Neural crest cell (in vitro differentiated cells): Measurements from ENCODE around the gene MTF1. TPM values are rescaled to one million over a fixed set of nuclear protein-coding genes. Genes with fewer than 3 reads are reported as not detected.

Experiments
- DNase-seq: peaks from one replicate; pipeline ENCODE4 v3.0.0; 2021; ENCODE audit warnings: low read depth, mixed read lengths, low spot score
- H3K27ac Mint-ChIP-seq: one replicate; pipeline ENCODE4 v1.8.0; 2021; ENCODE audit warnings: mild to moderate bottlenecking, mixed read lengths; ENCODE audit not compliant: unreplicated experiment
- H3K27me3 Mint-ChIP-seq: 2 replicates; pipeline ENCODE4 v1.8.0; 2021; ENCODE audit warnings: low read depth, mild to moderate bottlenecking, mixed read lengths
- H3K36me3 Mint-ChIP-seq: 2 replicates; pipeline ENCODE4 v1.8.0; 2021; ENCODE audit warnings: low read depth, mild to moderate bottlenecking, mixed read lengths
- H3K4me1 Mint-ChIP-seq: 2 replicates; pipeline ENCODE4 v1.8.0; 2021; ENCODE audit warnings: mixed read lengths
- H3K4me3 Mint-ChIP-seq: one replicate; pipeline ENCODE4 v1.8.0; 2021; ENCODE audit warnings: mild to moderate bottlenecking, mixed read lengths
- H3K9me3 Mint-ChIP-seq: 2 replicates; pipeline ENCODE4 v1.8.0; 2021; ENCODE audit warnings: mixed read lengths
- total RNA-seq: library from RNA; stranded (reverse); gene quantifications from 2 replicates; pipeline ENCODE4 v1.2.1, GENCODE V29; 2021
- TF ChIP-seq, protein P1 (sequence below): fragments of 200-600 bp; sonication (generic); conservative IDR thresholded peaks from 2 replicates; pipeline ENCODE4 v1.5.0; 2021; ENCODE audit warnings: antibody characterized with exemption, mild to moderate bottlenecking

The MTF1 gene
- total RNA-seq, 1 donor from 2014 or later: 19.9 TPM

GRCh38 chr1:37865348-37866120 is 6.1 kb upstream of the MTF1 start:
- Mint-ChIP-seq H3K36me3 (peaks cover 15% of the 10 kb centered on the region), H3K9me3 (no peaks in the 10 kb centered on the region), H3K27me3 (no peaks in the 10 kb centered on the region)

DNA sequence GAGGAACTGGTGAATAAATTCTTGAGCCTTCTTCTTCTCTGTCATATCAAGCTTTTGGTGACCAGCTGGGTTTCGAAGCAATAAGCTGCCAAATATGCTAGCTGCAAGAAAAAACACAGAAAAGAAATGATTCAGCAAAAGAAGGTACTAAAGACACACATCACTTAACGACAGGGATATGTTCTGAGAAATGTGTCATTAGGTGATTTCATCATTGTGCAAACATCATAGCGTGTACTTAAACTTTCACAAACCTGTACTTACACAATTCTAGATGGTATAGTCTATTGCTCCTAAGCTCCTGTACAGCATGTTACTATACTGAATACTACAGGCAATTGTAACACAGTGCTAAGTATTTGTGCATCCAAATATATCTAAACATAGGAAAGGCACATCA is 2.9 kb upstream of the MTF1 start:
- peaks cover 17% of the 10 kb centered on the region for H3K4me1 Mint-ChIP-seq
- H3K27ac Mint-ChIP-seq: no peak overlapping the region
- TF ChIP-seq, protein P1, sequence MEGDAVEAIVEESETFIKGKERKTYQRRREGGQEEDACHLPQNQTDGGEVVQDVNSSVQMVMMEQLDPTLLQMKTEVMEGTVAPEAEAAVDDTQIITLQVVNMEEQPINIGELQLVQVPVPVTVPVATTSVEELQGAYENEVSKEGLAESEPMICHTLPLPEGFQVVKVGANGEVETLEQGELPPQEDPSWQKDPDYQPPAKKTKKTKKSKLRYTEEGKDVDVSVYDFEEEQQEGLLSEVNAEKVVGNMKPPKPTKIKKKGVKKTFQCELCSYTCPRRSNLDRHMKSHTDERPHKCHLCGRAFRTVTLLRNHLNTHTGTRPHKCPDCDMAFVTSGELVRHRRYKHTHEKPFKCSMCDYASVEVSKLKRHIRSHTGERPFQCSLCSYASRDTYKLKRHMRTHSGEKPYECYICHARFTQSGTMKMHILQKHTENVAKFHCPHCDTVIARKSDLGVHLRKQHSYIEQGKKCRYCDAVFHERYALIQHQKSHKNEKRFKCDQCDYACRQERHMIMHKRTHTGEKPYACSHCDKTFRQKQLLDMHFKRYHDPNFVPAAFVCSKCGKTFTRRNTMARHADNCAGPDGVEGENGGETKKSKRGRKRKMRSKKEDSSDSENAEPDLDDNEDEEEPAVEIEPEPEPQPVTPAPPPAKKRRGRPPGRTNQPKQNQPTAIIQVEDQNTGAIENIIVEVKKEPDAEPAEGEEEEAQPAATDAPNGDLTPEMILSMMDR: no peak
- H3K27me3 Mint-ChIP-seq: no peaks in the 10 kb centered on the region
- no peak for DNase-seq
- H3K4me3 Mint-ChIP-seq: peak overlapping the region; percentile 56
- peaks cover 7% of the 10 kb centered on the region for H3K36me3 Mint-ChIP-seq
- no peaks in the 10 kb centered on the region for H3K9me3 Mint-ChIP-seq

More at GRCh38 chr1:37865348-37866120, 6.1 kb upstream of the MTF1 start:
- TF ChIP-seq, protein P1: no peak
- no peak for DNase-seq
- Mint-ChIP-seq H3K4me1 (peaks cover 1% of the 10 kb centered on the region), H3K4me3 (no peak overlapping the region), H3K27ac (no peak overlapping the region)

- Mint-ChIP-seq H3K4me1 (peaks cover 17% of the 10 kb centered on the region), H3K27ac (no peak overlapping the region), H3K27me3 (no peaks in the 10 kb centered on the region), H3K36me3 (peaks cover 4% of the 10 kb centered on the region), H3K9me3 (no peaks in the 10 kb centered on the region), H3K4me3 (no peak overlapping the region)
- no peak for DNase-seq
- TF ChIP-seq, protein P1: no peak
Observed at GRCh38 chr1:37861151-37861550, 1.8 kb upstream of the MTF1 start.

GRCh38 chr1:37860346-37860666 is 914 bp upstream of the MTF1 start:
- Mint-ChIP-seq H3K27me3 (no peaks in the 10 kb centered on the region), H3K4me3 (peak overlapping the region; percentile 96), H3K4me1 (peaks cover 17% of the 10 kb centered on the region), H3K9me3 (no peaks in the 10 kb centered on the region), H3K27ac (no peak overlapping the region), H3K36me3 (peaks cover 4% of the 10 kb centered on the region)
- DNase-seq: no peak
- TF ChIP-seq, protein P1: peak; percentile 44

DNA sequence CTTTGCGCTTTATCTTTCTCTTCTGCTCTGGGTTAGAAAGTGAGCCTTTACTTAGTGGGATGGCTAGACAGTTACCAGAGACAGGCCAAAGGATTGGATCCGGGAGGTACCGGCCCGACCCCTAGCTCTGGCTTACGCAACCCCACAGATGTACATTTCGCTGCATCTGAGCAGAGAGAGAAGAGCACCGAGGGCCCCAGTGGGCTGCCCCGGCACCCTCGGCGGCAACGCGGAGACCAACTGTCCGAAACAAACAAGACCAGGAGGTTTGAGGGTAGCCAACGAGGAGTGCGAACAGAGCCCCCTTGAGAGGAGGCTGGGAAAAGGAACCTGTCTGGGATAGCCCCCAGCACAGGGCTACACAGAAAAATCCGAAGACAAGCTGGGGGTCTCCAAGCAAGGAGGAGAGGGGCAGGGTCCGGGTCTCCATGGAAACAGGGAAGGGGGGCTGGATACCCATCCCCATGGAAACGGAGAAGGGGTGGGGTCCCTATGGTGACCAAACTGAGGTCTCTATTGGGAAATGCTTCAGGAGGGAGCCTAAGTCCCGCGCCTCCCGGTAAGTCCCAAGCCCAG is 373 bp downstream of the MTF1 start:
- TF ChIP-seq, protein P1: no peak
- Mint-ChIP-seq H3K27ac (peak overlapping the region; percentile 96), H3K4me1 (peaks cover 17% of the 10 kb centered on the region), H3K27me3 (no peaks in the 10 kb centered on the region), H3K36me3 (peaks cover 2% of the 10 kb centered on the region), H3K4me3 (peak overlapping the region; percentile 96), H3K9me3 (no peaks in the 10 kb centered on the region)
- no peak for DNase-seq
